HEK293 (cell line): Measurements from ENCODE around the gene MAN1B1.

Source experiments
- CTCF ChIA-PET: fragments of 350-600 bp; formaldehyde crosslinking; extraction: SDS; loops from one replicate; lab custom pipeline; 2021; ENCODE audit warnings: antibody characterized with exemption; lab: Yijun Ruan, JAX
- POLR2A ChIA-PET: fragments of 300-600 bp; formaldehyde crosslinking; extraction: SDS; loops from one replicate; lab custom pipeline; 2020; ENCODE audit warnings: antibody characterized with exemption, inconsistent platforms; lab: Yijun Ruan, JAX
- H3K27ac ChIP-seq: fragments of 200-500 bp; sonication (Bioruptor generic); 2 replicates; pipeline ENCODE4 v1.5.1; 2014; ENCODE audit warnings: low read depth, low read length, control low read depth, inconsistent platforms; ENCODE audit errors: extremely low read depth
- H3K36me3 ChIP-seq, 2 experiments: fragments of 200-500 bp in 1 of 2; sonication (Bioruptor generic) in 1 of 2; 1 replicate in 1 of 2; 2 replicates in 1 of 2; pipeline ENCODE4 v1.5.1; 2014 to 2017; ENCODE audit warnings: inconsistent platforms in 2 of 2, low read length in 2 of 2; ENCODE audit not compliant: control insufficient read depth in 2 of 2, insufficient read depth in 1 of 2
- H3K4me1 ChIP-seq: fragments of 200-500 bp; sonication (Bioruptor generic); 2 replicates; pipeline ENCODE4 v1.5.1; 2014; ENCODE audit warnings: mild to moderate bottlenecking, low read length, inconsistent platforms; ENCODE audit not compliant: control insufficient read depth, insufficient read depth
- H3K4me3 ChIP-seq: 2 replicates; pipeline ENCODE4 v1.5.1; 2011; ENCODE audit warnings: low read depth, mild to moderate bottlenecking, control low read depth, low read length, moderate library complexity
- H3K9me3 ChIP-seq: fragments of 200-500 bp; sonication (Bioruptor generic); 2 replicates; pipeline ENCODE4 v1.5.1; 2014; ENCODE audit warnings: low read depth, low read length, inconsistent platforms; ENCODE audit not compliant: control insufficient read depth, insufficient read depth
- GLI4 ChIP-seq: fragments of 450-650 bp; formaldehyde crosslinking; IDR thresholded peaks from 2 replicates; pipeline ENCODE4 v1.5.1; 2016; ENCODE audit warnings: missing biosample characterization, missing genetic modification characterization
- INSM2 ChIP-seq: fragments of 450-650 bp; formaldehyde crosslinking; IDR thresholded peaks from 2 replicates; pipeline ENCODE4 v1.5.1; 2016; ENCODE audit warnings: missing biosample characterization, missing genetic modification characterization
- MYNN ChIP-seq: fragments of 450-650 bp; formaldehyde crosslinking; IDR thresholded peaks from 2 replicates; pipeline ENCODE4 v1.5.1; 2016; ENCODE audit warnings: missing biosample characterization, missing genetic modification characterization, borderline replicate concordance
- PRDM1 ChIP-seq: fragments of 450-650 bp; formaldehyde crosslinking; IDR thresholded peaks from 2 replicates; pipeline ENCODE4; 2016; ENCODE audit warnings: missing biosample characterization, missing genetic modification characterization
- SP2 ChIP-seq: fragments of 450-650 bp; formaldehyde crosslinking; IDR thresholded peaks from 2 replicates; pipeline ENCODE4 v1.5.1; 2016; ENCODE audit warnings: missing biosample characterization, missing genetic modification characterization
- ZBTB21 ChIP-seq: fragments of 450-650 bp; formaldehyde crosslinking; IDR thresholded peaks from 2 replicates; pipeline ENCODE4 v1.5.1; 2017; ENCODE audit warnings: missing biosample characterization, missing genetic modification characterization
- ZBTB26 ChIP-seq: fragments of 450-650 bp; formaldehyde crosslinking; optimal IDR thresholded peaks from 2 replicates; pipeline ENCODE3; 2016; ENCODE audit warnings: missing biosample characterization, mild to moderate bottlenecking, missing genetic modification characterization
- ZBTB49 ChIP-seq: fragments of 450-650 bp; formaldehyde crosslinking; IDR thresholded peaks from 2 replicates; pipeline ENCODE4 v1.5.1; 2016; ENCODE audit warnings: missing biosample characterization, missing genetic modification characterization, low read depth
- ZBTB6 ChIP-seq: fragments of 450-650 bp; formaldehyde crosslinking; IDR thresholded peaks from 2 replicates; pipeline ENCODE4 v1.5.1; 2017; ENCODE audit warnings: missing biosample characterization, missing genetic modification characterization
- ZIC2 ChIP-seq: fragments of 450-650 bp; formaldehyde crosslinking; IDR thresholded peaks from 2 replicates; pipeline ENCODE4 v1.5.1; 2016; ENCODE audit warnings: missing biosample characterization, missing genetic modification characterization
- ZNF23 ChIP-seq: fragments of 450-650 bp; formaldehyde crosslinking; IDR thresholded peaks from 2 replicates; pipeline ENCODE4 v1.5.1; 2016; ENCODE audit warnings: missing biosample characterization, missing genetic modification characterization, borderline replicate concordance
- ZNF266 ChIP-seq: fragments of 450-650 bp; formaldehyde crosslinking; IDR thresholded peaks from 2 replicates; pipeline ENCODE4 v1.5.1; 2016; ENCODE audit warnings: missing biosample characterization, missing genetic modification characterization, low read depth
- ZNF292 ChIP-seq: fragments of 450-650 bp; formaldehyde crosslinking; IDR thresholded peaks from 2 replicates; pipeline ENCODE4 v1.5.1; 2016; ENCODE audit warnings: low read depth, missing biosample characterization, missing genetic modification characterization, borderline replicate concordance
- ZNF302 ChIP-seq: fragments of 450-650 bp; formaldehyde crosslinking; IDR thresholded peaks from 2 replicates; pipeline ENCODE4 v1.5.1; 2016; ENCODE audit warnings: missing biosample characterization, missing genetic modification characterization, low read depth
- ZNF324 ChIP-seq: fragments of 450-650 bp; formaldehyde crosslinking; IDR thresholded peaks from 2 replicates; pipeline ENCODE4 v1.5.1; 2016; ENCODE audit warnings: missing biosample characterization, missing genetic modification characterization
- ZNF354C ChIP-seq: fragments of 450-650 bp; formaldehyde crosslinking; IDR thresholded peaks from 2 replicates; pipeline ENCODE4 v1.5.1; 2016; ENCODE audit warnings: missing biosample characterization, missing genetic modification characterization, low read depth, borderline replicate concordance
- ZNF362 ChIP-seq: fragments of 450-650 bp; formaldehyde crosslinking; IDR thresholded peaks from 2 replicates; pipeline ENCODE4 v1.5.1; 2016; ENCODE audit warnings: missing biosample characterization, missing genetic modification characterization
- ZNF394 ChIP-seq: fragments of 450-650 bp; formaldehyde crosslinking; IDR thresholded peaks from 2 replicates; pipeline ENCODE4 v1.5.1; 2016; ENCODE audit warnings: missing biosample characterization, missing genetic modification characterization, mild to moderate bottlenecking, moderate library complexity, borderline replicate concordance
- ZNF416 ChIP-seq: fragments of 450-650 bp; formaldehyde crosslinking; IDR thresholded peaks from 2 replicates; pipeline ENCODE4 v1.5.1; 2016; ENCODE audit warnings: missing biosample characterization, missing genetic modification characterization
- ZNF501 ChIP-seq: fragments of 450-650 bp; formaldehyde crosslinking; IDR thresholded peaks from 2 replicates; pipeline ENCODE4 v1.5.1; 2016; ENCODE audit warnings: missing biosample characterization, missing genetic modification characterization
- ZNF544 ChIP-seq: fragments of 450-650 bp; formaldehyde crosslinking; IDR thresholded peaks from 2 replicates; pipeline ENCODE4 v1.5.0; 2017; ENCODE audit warnings: missing biosample characterization, missing genetic modification characterization
- ZNF548 ChIP-seq: fragments of 450-650 bp; formaldehyde crosslinking; IDR thresholded peaks from 2 replicates; pipeline ENCODE4 v1.5.1; 2016; ENCODE audit warnings: missing biosample characterization, missing genetic modification characterization
- ZNF677 ChIP-seq: fragments of 450-650 bp; IDR thresholded peaks from 2 replicates; pipeline ENCODE4 v1.5.0; 2018; ENCODE audit warnings: missing biosample characterization, mild to moderate bottlenecking, missing genetic modification characterization, moderate library complexity
- ZNF704 ChIP-seq: fragments of 450-650 bp; formaldehyde crosslinking; IDR thresholded peaks from 2 replicates; pipeline ENCODE4 v1.5.1; 2016; ENCODE audit warnings: missing biosample characterization, missing genetic modification characterization
- ZNF785 ChIP-seq: fragments of 450-650 bp; formaldehyde crosslinking; IDR thresholded peaks from 2 replicates; pipeline ENCODE4 v1.5.1; 2016; ENCODE audit warnings: missing biosample characterization, missing genetic modification characterization

The MAN1B1 gene

GRCh38 chr9:137128862-137129455 is 42.2 kb downstream of the MAN1B1 start (continued):
- TF ChIP-seq ZNF677 (tag by site-specific recombination) (no peak), GLI4 (no peak), ZBTB49 (tag by site-specific recombination) (no peak), MYNN (tag by site-specific recombination) (no peak), ZNF292 (tag by site-specific recombination) (no peak), ZNF266 (tag by site-specific recombination) (no peak), ZNF501 (tag by site-specific recombination) (no peak), SP2 (no peak)

- Histone ChIP-seq H3K9me3 (no peaks in the 10 kb centered on the region), H3K4me3 (peak overlapping the region; percentile 88), H3K27ac (peak overlapping the region; percentile 66), H3K36me3 (no peaks in the 10 kb centered on the region), H3K4me1 (no peaks in the 10 kb centered on the region)
- POLR2A ChIA-PET = interaction anchor here (0.6 to 4.8 kb wide), 47 partner anchors 8 to 489 kb away, joined by 3 to 53 read pairs (median 7); partner anchors contain the start of genes AJM1, ANAPC2, CYSRT1 and GRIN1
- CTCF ChIA-PET = interaction anchor here (0.7 to 2.2 kb wide), 12 partner anchors 9 to 220 kb away, joined by 3 to 9 read pairs (median 6); partner anchors contain the start of genes LRRC26 and RNF224
- no peak for TF ChIP-seq ZNF548 (tag by site-specific recombination)
- no peak for TF ChIP-seq ZNF394 (tag by site-specific recombination)
- no peak for TF ChIP-seq ZNF544 (tag by site-specific recombination)
- no peak for TF ChIP-seq ZNF704
- peak; percentile 60; the same call in 1 of the 2 replicates for TF ChIP-seq ZNF324 (tag by site-specific recombination)
- TF ChIP-seq ZNF354C (tag by site-specific recombination) = no peak
- TF ChIP-seq ZNF302 = no peak
- TF ChIP-seq ZIC2 (tag by site-specific recombination) = no peak
- TF ChIP-seq ZBTB21 (tag by site-specific recombination) = no peak
- no peak for TF ChIP-seq ZNF362
- no peak for TF ChIP-seq ZBTB6 (tag by site-specific recombination)
- TF ChIP-seq PRDM1 (tag by site-specific recombination) = no peak
- TF ChIP-seq INSM2 (tag by site-specific recombination) = no peak
- peak; percentile 99 for TF ChIP-seq ZBTB26 (tag by site-specific recombination)
- TF ChIP-seq ZNF785 (tag by site-specific recombination) = no peak
- TF ChIP-seq ZNF23 (tag by site-specific recombination) = no peak
- TF ChIP-seq ZNF416 (tag by site-specific recombination) = no peak
Observed at GRCh38 chr9:137129456-137130175, 42.8 kb downstream of the MAN1B1 start.
